ENCODE data around the gene MTX1. TPM values are rescaled to one million over a fixed set of nuclear protein-coding genes. Genes with fewer than 3 reads are reported as not detected.
"Not testable (repeated sequence)": the region's sequence is repeated elsewhere in the genome, so short reads cannot be mapped to it uniquely, and the experiment has no call there.

The MTX1 gene
- polyA plus RNA-seq, 3 donors: 37.0 to 47.7 (median 41.8) TPM

DNA sequence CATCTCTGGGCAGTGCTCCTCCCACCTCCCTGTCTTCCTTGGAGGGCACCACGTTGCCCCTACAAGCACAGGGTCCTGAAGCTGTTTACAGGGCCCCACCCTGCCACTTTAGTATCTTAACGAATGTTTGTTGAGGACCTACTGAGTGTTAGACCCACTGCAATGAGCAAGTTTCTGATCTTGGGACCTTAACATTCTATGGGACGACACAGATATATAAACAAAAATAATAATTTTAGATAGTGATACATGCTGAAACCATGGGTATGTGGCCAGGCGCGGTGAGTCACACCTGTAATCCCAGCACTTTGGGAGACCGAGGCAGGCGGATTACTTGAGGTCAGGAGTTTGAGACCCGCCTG lies 36.6 kb downstream of the MTX1 start:
- DNase-seq (ENCODE audit: extremely low read depth in 1 of 11, low read depth in 9 of 11, low spot score in 4 of 11): no peak

DNA sequence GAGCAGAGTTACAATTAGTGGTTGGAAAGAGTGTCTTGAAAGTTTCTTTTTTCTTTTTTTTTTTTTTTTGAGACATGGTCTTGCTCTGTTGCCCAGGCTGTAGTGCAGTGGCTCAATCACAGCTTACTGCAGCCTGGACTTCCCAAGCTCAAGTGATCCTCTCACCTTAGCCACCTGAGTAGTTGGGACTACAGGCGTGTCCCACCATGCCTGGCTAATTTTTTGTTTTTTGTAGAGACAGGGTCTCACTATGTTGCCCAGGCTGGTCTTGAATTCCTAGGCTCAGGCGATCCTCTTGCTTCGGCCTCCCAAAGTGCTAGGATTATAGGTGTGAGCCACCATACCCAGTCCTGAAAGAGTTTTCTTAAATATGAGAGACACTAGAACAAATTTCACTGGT lies 38.3 kb downstream of the MTX1 start:
- not testable (repeated sequence) for DNase-seq (ENCODE audit: extremely low read depth in 1 of 11, low read depth in 9 of 11, low spot score in 4 of 11)

DNA sequence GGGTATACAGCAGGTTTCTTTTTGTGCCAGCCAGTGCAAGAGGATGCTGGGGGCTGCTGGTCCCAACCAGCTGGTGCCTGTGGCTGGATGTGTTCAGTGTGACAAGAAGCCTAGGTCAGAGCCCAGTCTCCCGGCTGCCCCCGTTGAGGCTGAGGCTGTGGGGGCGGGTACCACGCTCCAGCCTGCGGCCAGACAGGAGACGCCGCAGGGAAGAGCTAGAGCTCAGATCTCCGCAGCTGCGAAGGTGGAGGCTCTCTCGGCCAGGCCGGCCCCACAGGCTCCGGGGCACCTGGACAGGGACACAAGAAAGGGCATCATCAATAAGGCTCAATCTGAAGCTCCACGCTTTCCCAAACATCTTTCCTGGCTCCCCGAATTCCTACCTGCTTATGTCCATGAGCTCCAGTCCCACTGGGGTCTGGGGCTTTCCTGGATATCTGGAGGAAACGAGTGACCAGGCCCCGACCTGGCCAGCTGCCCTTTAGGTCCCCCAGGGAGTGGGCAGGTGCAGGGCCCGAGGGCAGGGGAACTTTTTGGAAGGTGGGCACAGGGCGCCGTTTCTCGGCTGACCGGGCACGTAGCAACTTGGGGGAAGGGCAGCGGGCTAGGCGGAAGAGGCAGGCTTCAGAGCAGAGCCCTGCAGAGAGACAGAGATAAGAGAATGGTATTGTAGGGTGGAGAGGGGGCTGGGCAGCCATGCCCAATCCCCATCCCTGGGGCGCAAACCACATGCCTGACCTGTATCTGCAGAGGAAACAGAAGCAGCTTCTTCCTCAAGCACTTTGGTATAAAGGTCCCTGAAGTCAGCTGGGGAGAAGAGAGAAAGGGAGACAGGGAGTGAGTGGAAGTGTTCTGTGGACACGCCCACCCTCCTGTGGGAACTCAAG lies 39.4 kb downstream of the MTX1 start:
- DNase-seq (ENCODE audit: extremely low read depth in 1 of 11, low read depth in 9 of 11, low spot score in 4 of 11): no peak

DNA sequence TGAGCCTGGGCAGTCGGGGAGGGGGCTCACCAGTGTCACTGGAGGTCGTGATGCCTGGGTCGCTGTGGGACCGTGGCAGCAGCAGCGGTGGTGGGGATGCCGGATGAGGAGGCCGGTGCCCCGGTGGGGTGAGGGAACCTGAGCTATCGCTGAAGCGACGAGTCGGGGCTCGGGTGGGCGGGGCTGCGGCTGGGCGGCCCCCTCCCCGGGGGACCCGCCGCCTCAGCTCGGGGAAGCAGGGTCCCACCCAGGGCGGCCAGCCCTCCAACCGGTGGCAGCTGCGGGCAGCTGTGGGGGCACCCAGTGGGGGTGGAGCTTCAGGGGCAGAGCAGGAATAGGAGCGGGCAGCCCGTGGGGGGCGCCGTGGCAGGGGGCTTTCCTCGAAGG lies 41.7 kb downstream of the MTX1 start:
- DNase-seq (ENCODE audit: extremely low read depth in 1 of 11, low read depth in 9 of 11, low spot score in 4 of 11): no peak

DNA sequence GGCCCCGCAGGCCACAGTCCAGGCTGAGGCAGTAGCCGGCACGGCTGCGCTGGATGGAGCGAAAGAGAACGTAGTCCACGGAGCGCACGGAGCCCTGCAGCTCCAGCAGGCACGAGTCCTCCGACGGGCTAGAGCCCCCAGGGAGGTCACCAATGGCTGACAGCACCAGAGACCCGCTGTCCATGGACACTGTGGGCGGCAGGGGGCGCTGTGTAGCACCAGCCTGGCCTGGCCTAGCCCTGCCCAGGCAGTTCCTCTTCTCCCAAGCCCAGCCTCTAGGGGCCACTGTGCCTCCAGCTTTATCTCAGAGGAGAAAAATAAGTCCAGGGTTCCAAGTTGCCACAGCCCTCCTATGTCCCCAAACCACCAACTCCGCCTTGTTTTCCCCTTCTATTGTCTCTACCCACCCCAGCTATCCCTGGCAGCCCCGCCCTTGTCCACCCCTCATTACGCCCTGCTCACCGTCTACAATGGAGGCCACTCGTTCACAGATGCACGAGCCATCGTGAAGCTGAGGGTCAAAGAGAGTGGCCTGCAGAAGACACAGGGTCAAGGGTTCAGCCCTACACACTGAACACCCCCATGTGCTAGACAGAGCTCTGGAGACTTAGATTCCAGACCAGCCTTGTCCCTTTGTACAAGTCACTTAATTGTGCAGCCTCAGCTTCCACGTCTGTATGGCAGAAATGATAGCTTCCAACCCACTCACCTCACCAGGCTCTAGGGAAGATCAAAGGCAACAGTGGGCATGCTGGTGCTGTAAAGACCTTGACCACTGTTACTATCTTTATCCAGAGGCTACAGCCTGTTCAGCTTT lies 42.3 kb downstream of the MTX1 start:
- DNase-seq (ENCODE audit: extremely low read depth in 1 of 11, low read depth in 9 of 11, low spot score in 4 of 11): peak in 9 of 11 donors; percentile 83 to 94 (median 92)

DNA sequence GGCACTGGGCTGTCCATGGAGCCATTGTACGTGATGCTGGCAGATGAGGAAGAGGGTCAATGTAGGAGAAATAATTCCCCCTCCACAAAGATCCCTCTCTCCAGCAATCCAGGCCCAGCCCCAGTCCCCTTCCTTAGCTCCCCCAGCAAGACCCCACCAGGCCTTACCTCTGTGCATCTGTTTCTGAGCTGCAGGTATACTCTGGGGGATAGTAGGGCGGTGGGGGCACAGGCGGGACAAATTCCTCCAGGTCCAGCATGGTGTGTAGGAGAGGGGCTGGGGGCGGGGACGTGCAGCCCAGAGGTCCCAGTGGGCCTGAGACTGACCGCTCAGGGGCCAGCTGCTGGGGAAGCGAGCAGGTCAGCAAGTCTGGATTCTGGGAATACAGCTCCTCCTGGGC lies 43.1 kb downstream of the MTX1 start:
- no peak for DNase-seq (ENCODE audit: extremely low read depth in 1 of 11, low read depth in 9 of 11, low spot score in 4 of 11)

DNA sequence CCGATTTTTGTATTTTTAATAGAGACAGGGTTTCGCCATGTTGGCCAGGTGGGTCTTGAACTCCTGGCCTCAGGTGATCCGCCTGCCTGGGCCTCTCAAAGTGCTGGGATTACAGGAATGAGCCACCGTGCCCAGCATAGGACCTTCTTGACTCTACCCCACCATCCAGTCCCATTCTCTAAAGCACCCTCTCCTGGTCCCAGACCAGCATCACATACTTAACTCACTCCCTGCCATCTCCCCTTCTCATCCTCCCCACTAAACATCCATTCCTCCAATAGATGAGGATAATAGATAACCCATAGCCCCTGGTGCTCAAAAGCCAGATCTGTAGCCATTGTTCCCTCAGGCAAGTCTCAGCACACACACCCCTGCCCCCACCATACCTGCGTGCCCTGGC lies 44.7 kb downstream of the MTX1 start:
- no peak for DNase-seq (ENCODE audit: extremely low read depth in 1 of 11, low read depth in 9 of 11, low spot score in 4 of 11)

DNA sequence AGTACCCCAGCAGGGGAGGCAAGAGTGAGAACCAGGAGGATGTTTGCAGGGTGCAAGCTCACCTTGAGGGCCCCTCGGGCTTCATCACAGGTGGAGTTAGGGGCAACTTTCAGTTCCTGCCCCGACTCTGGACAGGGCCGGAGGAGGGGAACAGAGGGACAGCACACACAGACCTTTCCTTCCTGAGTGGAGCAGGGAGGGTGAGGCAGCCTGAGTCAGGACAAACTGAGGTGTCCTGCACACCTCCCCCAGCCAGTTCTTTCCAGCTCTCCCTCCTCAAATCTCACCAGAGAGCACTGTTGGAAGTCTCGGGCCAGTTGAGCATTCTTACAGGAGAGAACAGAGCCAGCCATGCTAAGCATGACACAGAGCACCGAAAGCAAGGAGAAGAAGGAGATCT lies 45.3 kb downstream of the MTX1 start:
- no peak for DNase-seq (ENCODE audit: extremely low read depth in 1 of 11, low read depth in 9 of 11, low spot score in 4 of 11)

DNA sequence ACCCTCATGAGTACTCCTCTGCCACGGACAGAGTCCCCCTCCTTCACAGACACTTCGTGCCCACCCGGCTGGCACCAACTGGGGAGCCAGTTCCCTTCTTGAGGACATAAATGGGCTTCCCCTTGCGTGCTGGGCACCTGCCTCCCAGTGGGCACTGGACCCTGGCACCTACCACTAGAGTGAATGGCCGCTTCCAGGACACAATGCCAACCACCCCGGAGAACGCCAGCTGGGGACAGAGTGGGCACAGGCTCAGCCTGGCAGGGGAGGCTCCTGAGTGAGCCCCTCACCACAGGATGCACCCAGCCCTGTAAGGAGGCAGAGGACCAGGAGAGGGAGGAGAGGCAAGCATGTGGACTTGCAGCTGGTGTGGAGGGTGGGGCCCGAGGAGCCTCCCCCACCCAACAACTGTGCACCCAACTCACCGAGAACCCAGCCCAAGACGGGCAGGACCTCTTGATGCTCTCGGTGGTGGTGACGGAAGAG lies 45.8 kb downstream of the MTX1 start:
- no peak for DNase-seq (ENCODE audit: extremely low read depth in 1 of 11, low read depth in 9 of 11, low spot score in 4 of 11)

DNA sequence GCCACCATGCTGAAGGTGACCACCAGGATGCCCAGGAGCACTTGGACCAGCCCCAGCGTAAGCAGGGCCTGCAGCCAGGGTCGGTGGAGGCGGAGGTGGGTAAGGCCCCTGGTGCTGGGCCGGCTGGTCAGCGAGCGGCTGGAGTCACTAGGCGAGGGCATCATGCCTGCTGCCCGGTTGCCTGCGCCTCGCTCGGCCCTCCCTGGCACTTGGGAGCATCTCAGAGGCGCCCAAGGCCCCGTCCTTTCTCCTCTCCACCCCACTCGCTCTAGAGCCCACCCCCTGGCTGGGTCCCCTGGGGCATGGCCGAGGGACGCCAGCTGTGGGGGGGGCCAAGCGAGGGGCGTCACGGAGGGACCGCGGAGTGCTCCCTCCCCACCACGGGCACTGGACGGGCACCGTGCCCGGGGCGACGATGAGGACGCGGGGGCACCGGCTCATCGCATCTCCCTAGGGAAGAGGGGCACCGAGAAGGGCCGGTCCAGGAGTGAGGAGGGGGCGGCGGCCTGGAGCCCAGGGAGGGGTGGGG lies 46.3 kb downstream of the MTX1 start:
- no peak for DNase-seq (ENCODE audit: extremely low read depth in 1 of 11, low read depth in 9 of 11, low spot score in 4 of 11)

DNA sequence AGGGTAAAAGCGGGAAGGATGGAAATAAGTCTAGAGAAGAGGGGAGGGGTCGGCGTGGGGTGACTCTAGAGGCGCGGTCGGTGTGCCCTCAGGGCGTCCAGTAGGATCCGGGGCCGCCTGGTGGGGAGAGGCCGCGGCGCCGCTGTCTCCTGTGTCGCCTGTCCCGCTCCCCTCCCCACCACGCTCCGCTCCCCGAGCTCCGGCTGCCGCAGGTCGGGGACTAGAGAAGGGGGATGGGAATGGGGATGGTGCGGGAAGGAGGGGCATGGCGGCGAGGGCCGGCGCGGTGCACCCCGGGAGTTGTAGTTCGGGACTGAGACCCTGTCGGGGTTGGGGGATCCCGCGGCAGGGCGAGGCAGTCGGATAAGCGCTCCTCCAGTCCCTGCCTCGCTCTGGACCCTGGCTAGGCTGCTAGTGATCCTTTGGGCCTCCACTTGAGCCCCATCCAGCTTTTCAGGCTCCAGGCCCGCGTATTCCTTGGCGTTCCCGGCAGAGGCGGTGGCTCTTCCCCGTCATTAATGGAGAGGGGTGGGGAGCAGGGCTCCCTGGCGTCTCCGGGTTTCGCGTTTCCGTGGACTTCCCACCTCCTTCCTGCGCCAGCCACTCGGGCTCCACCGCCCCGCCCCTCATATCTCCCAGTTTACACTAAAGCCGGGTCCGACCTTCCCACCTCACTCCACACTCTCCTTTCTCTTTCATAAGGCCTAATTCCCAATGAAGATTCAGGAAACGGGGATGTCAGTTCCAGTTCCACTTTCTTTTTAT lies 46.9 kb downstream of the MTX1 start, which contains the start of gene ENTREP3:
Gene ENTREP3, minus strand, starts transcription at position 241 of the 765 bp plus-strand sequence. CDS start 606 bp downstream, outside the sequence.
- peak in 8 of 11 donors; percentile 73 to 88 (median 84) for DNase-seq (ENCODE audit: extremely low read depth in 1 of 11, low read depth in 9 of 11, low spot score in 4 of 11)

DNA sequence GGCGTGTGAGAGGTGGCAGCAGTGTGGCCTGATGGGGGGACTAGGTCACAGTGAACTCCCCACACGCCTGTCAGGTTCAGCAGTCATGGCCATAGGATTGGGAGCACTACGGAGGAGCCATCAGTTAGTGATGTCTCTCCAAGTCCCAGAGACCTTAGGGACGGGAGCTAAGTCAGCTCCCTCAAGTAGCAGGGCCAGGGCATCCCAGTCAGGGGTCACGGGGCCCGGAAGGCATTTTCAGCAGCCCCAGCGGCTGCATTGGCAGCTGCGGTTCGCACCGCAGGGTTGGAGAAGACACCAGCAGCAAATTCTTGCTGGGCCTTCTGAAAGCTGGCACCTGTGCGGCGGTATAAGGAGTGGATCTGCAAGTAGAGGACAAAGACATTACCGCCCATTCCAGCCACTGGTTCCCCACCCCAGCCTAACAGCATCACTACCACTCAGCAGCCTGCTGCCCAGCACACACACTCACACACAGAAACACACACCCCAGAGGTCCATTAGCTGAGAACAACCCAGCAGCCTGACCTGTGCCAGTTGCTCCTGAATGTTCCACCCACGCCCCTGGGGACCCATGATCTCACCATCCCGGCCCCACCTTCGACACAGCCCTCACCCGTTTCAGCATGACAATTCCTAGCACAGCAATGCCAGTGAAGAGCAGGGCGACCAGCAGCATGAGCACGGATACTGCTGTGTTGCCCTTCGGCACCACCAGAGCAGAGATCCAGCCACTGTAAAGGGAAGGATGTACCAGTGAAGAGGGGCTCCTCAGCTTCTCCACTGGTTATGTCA lies 47.8 kb downstream of the MTX1 start:
- no peak for DNase-seq (ENCODE audit: extremely low read depth in 1 of 11, low read depth in 9 of 11, low spot score in 4 of 11)

DNA sequence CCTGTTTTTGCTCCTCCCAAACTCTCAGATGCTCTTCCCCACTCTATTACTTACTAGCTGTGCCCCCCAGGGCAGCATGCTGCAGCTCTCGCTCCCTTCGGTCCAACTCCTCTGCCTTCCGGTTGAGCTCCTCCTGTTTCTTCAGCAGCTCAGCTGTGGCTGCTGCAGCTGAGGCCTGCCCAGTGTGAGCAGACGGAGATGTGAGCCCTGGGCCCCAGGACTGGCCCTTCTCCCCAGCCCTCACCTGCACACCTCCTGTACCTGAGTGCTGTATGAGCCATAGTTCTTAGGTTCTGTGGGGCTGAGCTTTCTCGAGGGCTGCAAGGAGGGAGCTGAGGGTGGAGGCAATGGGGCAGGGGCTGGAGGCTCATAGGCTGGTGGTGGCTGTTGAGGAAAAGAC lies 51.8 kb downstream of the MTX1 start:
- DNase-seq (ENCODE audit: extremely low read depth in 1 of 11, low read depth in 9 of 11, low spot score in 4 of 11): no peak

DNA sequence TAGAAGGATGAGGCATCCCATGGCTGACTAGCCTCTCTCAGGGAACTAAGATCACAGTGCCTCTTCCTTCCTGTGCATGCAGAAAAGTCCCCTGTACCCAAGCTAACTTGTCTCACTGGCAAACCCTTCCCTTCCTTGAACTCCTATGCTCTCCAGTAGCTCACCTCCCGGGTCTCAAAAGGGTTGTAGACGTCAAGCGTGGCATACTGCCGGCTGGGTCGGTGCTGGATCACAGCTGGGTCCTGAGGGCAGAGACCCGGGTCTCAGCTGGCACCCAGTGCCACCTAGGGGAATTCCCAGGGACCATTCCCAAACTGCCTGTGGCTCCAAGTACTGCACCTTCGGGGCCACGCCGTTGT lies 53.0 kb downstream of the MTX1 start:
- peak in 1 of 11 donors; percentile 11 for DNase-seq (ENCODE audit: extremely low read depth in 1 of 11, low read depth in 9 of 11, low spot score in 4 of 11)

DNA sequence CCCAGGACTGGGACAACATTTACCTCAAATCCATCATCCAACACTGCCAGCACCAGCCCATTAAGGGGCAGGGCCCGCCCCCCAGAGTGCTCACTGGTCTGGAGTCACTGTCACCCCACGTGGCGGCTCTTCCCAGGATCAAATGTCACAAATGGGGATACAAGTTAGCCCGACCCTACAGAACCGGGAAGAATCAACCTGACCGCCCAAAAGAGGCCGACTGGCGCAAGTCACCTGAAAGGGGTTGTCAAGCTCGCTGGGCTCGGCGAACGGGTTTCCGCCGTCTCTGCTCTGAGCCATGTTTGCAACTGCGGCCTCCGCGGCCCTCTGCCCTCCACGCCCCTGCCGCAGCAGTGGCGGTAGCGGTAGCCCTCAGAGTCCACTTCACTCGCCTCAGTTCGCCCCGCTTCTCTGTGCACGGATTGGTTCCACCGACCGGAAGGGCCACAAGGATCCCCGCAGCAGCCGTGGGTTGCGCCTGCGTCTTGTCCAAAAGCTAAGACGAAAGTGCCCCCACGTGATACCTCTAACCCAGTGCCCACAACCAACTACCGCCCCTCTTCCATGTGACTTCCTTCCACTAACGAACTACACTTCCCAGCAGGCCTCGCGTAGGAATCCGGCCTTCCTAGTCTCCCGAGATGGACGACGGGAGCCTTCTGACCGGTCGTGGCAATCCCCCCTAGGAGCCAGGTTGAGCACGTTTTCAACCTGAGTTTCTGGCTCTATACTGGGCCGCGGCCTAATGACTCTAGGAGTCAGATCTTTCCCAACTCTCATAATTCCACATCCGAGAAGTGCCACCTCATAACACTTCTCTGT lies 53.6 kb downstream of the MTX1 start, which contains the start of gene SCAMP3:
Gene SCAMP3, minus strand, starts transcription at position 509 of the 822 bp plus-strand sequence. Its CDS starts 209 bp downstream, at position 300.
- DNase-seq (ENCODE audit: extremely low read depth in 1 of 11, low read depth in 9 of 11, low spot score in 4 of 11): peak in 10 of 11 donors; percentile 89 to 99 (median 95)

DNA sequence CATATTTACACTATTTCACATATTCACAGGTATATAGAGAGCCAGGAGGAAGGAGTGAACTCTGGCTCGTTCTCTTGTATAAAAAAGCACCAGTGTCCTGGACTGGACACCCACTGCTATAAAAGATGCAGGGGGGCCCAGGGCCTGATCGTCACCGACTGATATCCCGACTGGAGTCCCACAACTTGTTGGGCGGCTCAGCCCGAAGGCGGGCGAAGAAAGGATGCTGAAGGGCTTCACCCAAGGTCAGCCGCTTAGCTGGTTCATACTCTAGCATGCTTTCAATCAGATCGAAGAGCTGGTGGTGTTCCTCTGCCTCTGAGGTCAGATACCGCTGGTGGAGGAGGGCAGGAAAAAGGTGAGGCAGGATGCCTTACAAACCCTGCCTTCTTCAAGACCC lies 54.6 kb downstream of the MTX1 start:
- DNase-seq (ENCODE audit: extremely low read depth in 1 of 11, low read depth in 9 of 11, low spot score in 4 of 11): no peak

Data from renal cortex interstitium (tissue), 11 donors.